ENCODE data around the gene CIB2.
A peak's percentile ranks its signal among the peaks of the same experiment; 100 is the strongest.

The CIB2 gene

GRCh38 chr15:78107471-78107870 lies 23.8 kb downstream of the CIB2 start:
- DNase-seq (ENCODE audit: low read depth in 2 of 2) = no peak

DNA sequence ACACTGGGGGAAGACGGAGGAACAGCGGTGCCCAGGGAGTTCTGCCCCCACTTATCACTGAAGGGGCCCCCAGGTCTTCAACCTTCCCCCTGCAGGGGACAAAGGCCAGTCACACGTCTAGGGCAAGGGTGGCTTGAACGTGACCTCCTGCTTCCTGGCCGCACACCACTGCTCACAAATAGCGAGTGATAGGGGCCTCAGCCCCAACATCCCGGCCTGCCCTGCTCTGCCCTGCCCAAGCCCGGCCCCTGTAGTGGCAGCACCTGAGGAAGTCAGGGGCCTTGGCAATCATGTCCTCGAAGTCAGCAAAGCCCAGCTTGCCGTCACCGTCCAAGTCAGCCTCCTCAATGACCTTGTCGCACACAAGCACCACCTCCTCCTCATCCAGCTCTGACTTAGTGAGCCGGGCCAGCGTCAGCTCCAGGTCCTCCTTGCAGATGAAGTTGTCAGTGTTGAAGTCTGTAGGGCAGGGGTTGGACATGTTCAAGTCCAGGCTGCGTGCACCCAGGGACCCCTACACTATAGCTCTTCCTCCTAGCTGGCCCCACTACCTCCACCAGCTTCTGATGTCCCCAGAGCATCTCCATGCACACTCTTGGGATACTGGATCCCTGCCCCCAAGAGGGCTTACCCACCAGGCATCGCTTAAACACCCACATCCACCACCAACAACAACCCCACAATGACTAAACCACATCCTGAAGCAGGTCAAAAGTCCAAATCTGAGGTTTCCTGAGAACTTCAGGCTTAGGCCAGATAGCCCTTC lies 25.6 kb downstream of the CIB2 start:
- no peak for DNase-seq (ENCODE audit: low read depth in 2 of 2)

DNA sequence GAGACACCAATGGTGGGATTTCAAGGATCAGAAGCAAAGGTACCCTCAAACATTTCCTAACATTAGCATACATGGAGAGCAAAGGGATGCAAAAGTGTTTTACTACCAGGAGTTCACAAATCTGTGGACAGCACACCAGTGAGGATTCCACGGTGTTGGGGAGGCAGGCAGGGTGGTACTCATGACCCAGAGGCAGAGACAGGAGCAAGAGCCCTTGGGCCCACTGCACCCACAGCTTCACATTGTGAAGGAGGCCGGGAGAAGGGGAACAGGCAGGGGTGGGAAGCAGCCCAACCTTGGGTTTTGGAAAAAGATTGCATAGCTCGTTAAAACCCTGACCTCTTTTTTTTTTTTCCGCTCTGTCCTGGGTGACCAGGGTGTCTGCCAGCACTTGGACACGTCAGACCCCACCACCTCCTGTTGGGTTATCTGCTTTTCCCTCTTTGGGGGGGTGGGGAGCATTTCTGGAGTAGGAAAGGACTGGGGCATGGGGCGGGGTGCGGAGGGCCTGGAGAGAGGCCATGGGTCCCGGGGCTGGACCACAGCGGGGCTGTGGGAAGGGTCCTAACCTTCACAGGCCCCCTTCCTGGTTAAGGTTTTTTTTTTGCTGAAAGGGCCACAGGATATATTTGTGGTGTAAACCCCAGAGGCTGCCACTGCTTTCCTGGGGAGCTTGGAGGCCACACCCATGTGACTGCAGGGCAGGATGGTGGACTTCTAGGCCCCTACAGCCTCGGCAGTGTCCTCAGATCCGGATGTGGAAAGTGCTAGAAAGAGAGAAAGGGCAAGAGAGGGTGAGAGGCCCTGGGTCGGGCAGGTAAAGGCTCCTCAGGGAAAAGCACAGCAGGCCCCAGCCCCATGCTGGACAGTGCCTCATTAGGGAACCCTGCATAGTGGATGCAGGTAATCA lies 26.4 kb downstream of the CIB2 start:
- no peak for DNase-seq (ENCODE audit: low read depth in 2 of 2)

GRCh38 chr15:78104119-78104479 lies 27.1 kb downstream of the CIB2 start:
- DNase-seq (ENCODE audit: low read depth in 2 of 2) = no peak

GRCh38 chr15:78103406-78104118 lies 27.7 kb downstream of the CIB2 start:
- no peak for DNase-seq (ENCODE audit: low read depth in 2 of 2)

DNA sequence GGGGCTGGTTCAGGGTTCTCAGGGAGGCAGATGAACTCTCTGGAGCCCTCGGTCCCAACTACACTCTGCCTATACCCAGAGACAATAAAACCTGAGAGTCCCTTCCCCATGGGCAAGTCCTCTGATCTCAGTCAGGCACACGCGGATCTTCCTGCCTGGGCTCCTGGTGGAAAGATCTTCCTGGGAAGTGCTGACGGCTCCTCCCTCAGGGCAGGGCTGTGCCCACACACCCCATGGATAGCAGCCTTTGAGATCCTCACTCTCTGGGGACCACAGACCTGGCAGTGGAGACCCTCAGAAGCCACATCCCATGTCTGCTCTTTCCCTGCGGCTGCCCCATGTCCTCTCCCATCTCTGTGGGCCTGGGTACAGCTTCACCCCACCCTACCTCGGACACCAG lies 28.5 kb downstream of the CIB2 start:
- no peak for DNase-seq (ENCODE audit: low read depth in 2 of 2)

GRCh38 chr15:78102211-78102610 lies 29.0 kb downstream of the CIB2 start:
- DNase-seq (ENCODE audit: low read depth in 2 of 2) = no peak

- DNase-seq (ENCODE audit: low read depth in 2 of 2) = no peak
Observed at GRCh38 chr15:78101423-78102105, 29.7 kb downstream of the CIB2 start.

DNA sequence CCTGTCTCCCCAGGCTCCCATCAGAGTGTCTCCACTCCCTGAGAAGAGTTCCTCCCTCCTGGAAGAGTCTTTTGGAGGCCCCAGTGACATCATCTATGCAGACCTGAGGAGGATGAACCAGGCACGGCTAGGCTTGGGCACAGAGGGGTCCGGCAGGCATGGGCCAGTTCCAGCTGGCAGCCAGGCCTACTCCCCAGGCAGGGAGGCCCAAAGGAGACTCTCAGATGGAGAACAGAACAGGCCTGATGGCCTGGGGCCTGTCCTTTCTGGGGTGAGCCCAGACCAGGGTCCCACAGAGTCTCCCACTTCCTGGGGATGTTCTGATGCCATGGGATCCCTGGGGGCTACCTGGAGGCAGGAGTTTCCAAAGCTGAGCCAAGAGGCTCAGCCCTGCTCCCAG lies 30.4 kb downstream of the CIB2 start:
- DNase-seq (ENCODE audit: low read depth in 2 of 2) = no peak

DNA sequence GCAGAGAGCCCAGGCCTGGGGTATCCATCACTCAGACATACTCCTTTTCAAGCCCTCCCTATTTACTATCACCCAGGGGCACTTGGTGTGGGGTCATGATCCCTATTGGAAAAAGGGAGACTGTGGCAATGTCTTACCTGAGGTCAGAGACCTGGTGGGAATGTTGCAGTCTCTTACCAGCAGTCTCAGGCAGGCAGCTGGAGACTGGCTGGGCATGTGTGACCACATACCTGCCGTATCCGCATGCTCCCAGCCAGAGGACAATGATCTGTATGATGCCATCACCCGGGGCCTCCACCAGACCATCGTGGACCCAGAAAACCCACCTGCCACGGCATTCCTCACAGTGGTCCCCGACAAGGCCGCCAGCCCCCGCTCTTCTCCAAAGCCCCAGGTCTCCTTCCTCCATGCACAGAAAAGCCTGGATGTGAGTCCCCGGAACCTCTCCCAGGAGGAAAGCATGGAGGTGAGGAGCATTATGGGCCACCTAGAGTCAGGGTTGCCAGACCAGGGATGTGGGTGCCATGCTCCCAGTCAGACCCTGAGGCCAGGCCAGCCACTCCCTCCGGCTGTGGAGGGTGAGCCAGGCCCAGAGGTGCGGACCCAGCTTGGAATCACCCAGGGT lies 33.0 kb downstream of the CIB2 start:
- no peak for DNase-seq (ENCODE audit: low read depth in 2 of 2)

DNA sequence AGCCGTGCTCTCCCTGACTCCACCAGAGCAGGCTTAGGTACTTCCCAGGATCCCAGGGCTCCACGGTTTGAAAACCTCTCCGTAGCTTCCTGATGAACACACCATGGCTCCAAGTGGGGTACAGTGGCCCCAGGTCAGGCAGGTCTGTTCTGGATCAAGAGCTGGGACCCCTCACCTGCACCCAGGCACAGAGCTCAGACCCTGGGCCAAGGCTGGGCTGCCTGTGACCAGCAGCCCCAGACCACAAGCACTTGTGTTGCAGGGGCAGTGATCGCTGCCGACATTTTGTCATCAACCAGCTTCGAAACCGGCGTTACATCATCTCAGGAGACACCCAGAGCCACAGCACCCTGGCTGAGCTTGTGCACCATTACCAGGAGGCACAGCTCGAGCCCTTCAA lies 33.6 kb downstream of the CIB2 start:
- DNase-seq (ENCODE audit: low read depth in 2 of 2) = no peak

DNA sequence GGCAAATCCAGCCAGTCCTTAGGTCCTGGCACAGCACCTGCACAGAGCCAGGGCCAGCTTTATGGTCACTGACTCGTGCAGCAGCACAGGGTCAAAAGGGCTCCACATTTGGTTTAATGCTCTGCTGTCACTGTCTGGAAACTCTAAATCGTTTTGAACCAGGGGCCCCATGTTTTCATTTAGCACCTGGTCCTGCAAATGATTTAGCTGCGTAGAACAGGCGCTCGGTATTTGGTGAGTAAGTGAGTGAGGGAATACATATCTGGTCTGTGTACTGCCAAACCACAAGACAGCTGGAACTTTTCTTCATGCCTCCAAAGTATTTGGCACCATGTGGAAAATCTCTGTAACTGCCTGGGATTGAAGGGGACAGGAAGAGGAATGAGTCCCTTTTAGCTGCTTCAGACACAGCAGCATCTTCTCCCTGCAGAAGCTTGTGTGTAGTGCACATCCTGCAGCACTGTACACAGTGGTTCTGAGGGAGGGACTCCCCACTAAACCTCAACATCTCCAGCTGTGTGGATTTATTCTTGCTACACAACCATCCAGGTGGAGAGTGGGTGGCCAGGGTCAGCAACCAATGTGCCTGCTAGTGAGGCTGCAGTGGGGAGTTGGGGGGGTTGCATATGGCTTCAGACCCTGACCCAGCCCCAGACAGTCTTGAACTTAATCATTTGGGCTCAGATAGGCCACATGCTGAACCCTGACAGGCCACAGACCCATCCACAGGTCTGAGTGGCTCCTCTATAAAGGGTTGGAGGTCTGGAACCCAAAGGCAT lies 37.8 kb downstream of the CIB2 start:
- peak; percentile 80 for DNase-seq (ENCODE audit: low read depth in 2 of 2)

DNA sequence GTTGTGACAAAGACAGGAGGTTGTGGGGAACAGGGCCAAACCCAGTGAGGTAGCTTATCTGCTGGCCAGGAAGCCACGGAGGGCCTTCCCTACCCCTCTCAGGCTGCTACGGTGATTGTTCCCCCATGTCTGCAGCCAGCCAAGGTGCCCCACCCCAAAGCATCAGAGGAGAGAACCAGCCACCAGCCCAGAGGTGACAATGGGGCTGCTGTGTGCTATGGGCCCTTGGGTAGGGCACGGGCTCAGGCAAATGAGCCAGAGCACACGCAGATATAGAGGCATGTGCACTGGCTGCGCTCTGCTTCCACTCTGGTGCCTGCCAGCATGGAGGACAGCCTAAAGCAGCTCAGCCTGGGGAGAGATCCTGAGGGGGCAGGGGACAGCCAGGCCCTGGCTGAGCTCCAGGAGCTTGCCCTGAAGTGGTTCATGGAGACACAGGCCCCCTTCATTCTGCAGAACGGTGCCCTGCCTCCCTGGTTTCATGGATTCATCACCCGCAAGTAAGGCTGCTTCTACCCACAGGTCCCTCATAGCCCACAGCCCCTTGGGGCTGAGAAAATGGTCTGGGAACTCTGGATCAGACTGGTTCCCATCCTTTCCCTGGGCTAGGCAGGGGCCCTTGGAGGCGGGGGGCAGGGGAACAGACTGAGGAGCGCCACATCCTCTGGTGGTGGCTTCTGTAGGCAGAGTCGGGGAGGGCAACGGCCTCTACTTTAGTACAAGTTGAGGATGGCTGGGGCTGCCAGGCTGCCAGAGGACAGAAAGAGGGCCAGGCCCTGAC lies 38.8 kb downstream of the CIB2 start, which contains the start of gene SH2D7:
Gene SH2D7 (plus strand): TSS at position 301 of the 781 bp plus-strand sequence. CDS start 24 bp downstream, at position 325.
- no peak for DNase-seq (ENCODE audit: low read depth in 2 of 2)

GRCh38 chr15:78090422-78091063 lies 40.7 kb downstream of the CIB2 start:
- no peak for DNase-seq (ENCODE audit: low read depth in 2 of 2)

DNA sequence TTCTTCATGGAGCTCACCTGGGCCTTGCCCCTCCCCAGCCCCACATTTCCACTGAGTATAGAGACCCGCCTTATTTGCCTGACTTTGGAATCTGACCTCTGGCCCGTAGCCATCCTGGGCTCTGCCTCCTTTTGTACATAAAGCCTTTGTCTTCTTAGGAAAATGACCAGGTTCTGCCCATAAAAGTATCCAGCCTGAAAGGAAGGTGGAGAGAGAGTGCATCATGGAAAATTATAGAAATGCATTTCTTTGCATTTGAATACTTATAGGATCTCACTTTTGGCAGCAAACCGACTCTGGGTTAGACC lies 42.5 kb downstream of the CIB2 start:
- DNase-seq (ENCODE audit: low read depth in 2 of 2) = no peak

DNA sequence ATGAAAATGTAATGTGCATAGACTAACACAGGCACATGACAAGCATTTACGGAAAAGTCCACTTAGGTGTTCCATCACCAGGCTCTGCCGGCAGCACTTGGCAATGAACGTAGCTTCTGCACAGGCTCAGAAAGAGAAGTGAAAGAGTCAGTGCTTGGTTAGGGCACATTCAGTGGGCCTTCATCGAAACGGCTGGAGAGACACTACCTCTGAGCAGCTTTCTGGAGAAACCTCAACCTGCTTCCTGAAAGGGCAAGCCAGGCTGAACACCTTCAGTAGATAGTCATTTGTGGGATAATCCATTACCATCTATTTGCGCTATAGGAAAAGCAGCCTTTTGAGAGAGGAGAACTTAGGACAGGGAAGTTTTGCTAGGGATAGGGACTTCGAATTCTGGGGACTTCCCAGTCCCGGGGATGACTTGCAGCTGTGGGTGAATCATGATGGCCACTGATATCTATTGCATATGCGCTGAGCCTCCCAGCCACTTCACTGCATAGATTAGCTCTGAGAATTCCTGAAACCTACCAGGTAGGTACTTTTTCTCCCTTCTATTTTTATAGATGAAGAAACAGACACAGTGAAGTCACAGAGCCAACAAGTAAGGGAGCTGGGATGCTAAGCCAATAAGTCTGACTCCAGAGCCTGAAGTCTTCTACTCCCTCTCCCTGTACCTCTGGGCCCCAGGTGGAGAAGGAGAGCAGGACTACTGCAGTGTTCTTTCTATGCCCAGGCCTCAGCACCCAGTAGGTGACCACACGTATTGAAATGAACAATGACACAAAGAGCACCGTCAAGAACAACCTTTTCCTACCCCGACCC lies 43.1 kb downstream of the CIB2 start:
- DNase-seq (ENCODE audit: low read depth in 2 of 2) = no peak

GRCh38 chr15:78085928-78086327 lies 45.3 kb downstream of the CIB2 start:
- peak; percentile 92 to 94 for DNase-seq (ENCODE audit: low read depth in 2 of 2)

- DNase-seq (ENCODE audit: low read depth in 2 of 2) = no peak
Observed at GRCh38 chr15:78084449-78084750, 46.8 kb downstream of the CIB2 start.
